Measurements from ENCODE around the gene PRR7. TPM values are rescaled to one million over a fixed set of nuclear protein-coding genes. Genes with fewer than 3 reads are reported as not detected.

The PRR7 gene
- total RNA-seq, 2 experiments from 2014 or later = 23.3 to 23.5 TPM

DNA sequence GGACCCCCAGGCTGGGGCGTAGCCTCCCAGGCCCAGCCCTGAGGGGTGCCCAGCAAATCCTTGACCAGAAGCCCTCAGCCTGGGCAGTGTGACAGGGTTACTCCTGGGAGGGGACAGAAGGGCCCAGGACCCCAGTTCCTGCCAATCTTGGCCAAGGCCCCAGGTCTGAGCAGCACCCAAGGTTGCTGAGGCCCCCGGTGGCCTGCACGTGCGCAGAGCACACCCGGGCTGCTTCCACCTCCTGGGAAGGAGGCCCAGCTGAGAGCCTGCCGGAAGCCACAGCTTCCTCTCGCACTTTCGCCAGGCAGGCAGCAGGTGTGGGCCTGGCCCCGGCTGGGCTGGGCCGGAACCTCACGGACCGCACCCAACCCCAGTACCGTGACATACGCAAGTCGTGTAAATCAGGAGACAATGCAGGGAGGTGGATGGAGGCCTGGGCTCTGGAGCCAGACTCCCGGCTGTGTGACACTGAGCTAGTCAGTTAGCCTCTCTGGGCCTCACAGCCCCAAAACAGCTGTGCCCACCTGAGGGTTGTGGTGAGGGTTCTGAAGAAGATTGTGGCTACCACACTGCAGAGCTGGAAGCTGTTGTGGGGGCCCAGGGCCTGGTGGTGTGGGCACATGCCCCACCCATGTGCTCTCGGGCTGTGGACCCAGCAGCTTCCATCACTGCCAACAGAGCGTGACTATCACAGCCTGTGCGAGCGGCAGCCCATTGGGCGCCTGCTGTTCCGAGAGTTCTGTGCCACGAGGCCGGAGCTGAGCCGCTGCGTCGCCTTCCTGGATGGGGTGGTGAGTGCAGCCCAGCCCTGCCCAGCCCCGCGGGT lies 15.1 kb upstream of the PRR7 start:
- no peaks in the 10 kb centered on the region for H3K27me3 Mint-ChIP-seq

DNA sequence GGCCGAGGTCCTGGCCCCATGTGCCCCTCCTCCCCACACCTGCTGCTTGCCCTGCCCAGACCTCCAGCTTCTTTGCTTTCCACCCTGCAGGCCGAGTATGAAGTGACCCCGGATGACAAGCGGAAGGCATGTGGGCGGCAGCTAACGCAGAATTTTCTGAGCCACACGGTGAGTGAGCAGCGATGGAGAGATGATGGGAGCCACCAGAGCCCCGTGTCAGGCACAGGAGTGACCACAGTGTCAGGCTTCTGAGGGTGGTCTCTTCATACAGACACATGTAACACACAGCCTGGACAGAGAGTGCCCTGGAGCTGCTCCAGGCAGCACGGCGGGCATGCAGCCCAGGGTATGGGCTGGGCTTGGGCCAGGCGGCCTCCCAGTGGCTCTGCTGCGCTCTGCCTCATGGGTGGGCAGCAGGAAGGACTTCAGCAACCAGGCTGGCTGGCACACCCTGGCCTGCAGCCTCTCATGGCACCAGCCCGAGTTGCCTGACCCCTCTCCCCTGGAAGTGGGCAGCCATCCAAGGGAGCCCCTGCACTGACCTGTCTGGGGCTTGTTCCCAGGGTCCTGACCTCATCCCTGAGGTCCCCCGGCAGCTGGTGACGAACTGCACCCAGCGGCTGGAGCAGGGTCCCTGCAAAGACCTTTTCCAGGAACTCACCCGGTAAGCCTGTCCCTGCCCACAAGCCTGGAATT lies 14.3 kb upstream of the PRR7 start:
- Histone ChIP-seq H3K36me3 (ENCODE audit: insufficient read depth, low read length) (peaks cover 86% of the 10 kb centered on the region), H3K4me1 (ENCODE audit: insufficient read depth, low read length) (peaks cover 100% of the 10 kb centered on the region), H3K4me3 (ENCODE audit: low read length) (peak overlapping the region; percentile 65), H3K27me3 (ENCODE audit: control insufficient read depth in 1 of 2, insufficient read depth in 2 of 2, low read length in 2 of 2) (no peaks in the 10 kb centered on the region), H3K9me3 (ENCODE audit: control insufficient read depth in 1 of 2, insufficient read depth in 1 of 2, low read length in 2 of 2) (no peaks in the 10 kb centered on the region), H3K27ac (ENCODE audit: low read depth in 1 of 2, low read length in 2 of 2) (peak overlapping the region; percentile 87 to 92)
- Mint-ChIP-seq H3K27ac (peak overlapping the region; percentile 96), H3K9me3 (no peaks in the 10 kb centered on the region), H3K4me3 (peak overlapping the region; percentile 95), H3K4me1 (ENCODE audit: low read depth) (peaks cover 70% of the 10 kb centered on the region), H3K27me3 (no peaks in the 10 kb centered on the region), H3K36me3 (ENCODE audit: low read depth) (peaks cover 86% of the 10 kb centered on the region)
- ATAC-seq (ENCODE audit: poor library complexity) (no peak), DNase-seq (peak in 1 of 14 experiments; percentile 21)
- intact Hi-C loops (cut with DNase I, micrococcal nuclease) = no loop called here
- TF ChIP-seq, protein P1, sequence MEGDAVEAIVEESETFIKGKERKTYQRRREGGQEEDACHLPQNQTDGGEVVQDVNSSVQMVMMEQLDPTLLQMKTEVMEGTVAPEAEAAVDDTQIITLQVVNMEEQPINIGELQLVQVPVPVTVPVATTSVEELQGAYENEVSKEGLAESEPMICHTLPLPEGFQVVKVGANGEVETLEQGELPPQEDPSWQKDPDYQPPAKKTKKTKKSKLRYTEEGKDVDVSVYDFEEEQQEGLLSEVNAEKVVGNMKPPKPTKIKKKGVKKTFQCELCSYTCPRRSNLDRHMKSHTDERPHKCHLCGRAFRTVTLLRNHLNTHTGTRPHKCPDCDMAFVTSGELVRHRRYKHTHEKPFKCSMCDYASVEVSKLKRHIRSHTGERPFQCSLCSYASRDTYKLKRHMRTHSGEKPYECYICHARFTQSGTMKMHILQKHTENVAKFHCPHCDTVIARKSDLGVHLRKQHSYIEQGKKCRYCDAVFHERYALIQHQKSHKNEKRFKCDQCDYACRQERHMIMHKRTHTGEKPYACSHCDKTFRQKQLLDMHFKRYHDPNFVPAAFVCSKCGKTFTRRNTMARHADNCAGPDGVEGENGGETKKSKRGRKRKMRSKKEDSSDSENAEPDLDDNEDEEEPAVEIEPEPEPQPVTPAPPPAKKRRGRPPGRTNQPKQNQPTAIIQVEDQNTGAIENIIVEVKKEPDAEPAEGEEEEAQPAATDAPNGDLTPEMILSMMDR (IDR thresholded peaks at IDR 0.05) = no peak
- ChIA-PET CTCF (interaction anchor here (0.9 to 9.3 kb wide), 8 partner anchors 10 to 122 kb away, joined by 3 to 82 read pairs (median 8); partner anchors contain the start of gene PRR7), POLR2A (interaction anchor here (0.9 to 12.6 kb wide), 11 partner anchors 10 to 1952 kb away, joined by 3 to 661 read pairs (median 5); partner anchors contain the start of genes F12, LMAN2 and PRR7)

More for the DNA sequence above, 15.1 kb upstream of the PRR7 start:
- TF ChIP-seq, protein P1 (IDR thresholded peaks at IDR 0.05) = no peak
- peak overlapping the region; percentile 95 for H3K4me3 Mint-ChIP-seq
- intact Hi-C loops (cut with DNase I, micrococcal nuclease) = loop anchor here in 1 of 2 experiments (2.0 kb wide), 1 partner anchor 13 kb away; no protein-coding TSS in a partner anchor
- Histone ChIP-seq H3K27me3 (ENCODE audit: control insufficient read depth in 1 of 2, insufficient read depth in 2 of 2, low read length in 2 of 2) (no peaks in the 10 kb centered on the region), H3K9me3 (ENCODE audit: control insufficient read depth in 1 of 2, insufficient read depth in 1 of 2, low read length in 2 of 2) (no peaks in the 10 kb centered on the region), H3K4me3 (ENCODE audit: low read length) (peak overlapping the region; percentile 65), H3K4me1 (ENCODE audit: insufficient read depth, low read length) (peaks cover 96% of the 10 kb centered on the region), H3K27ac (ENCODE audit: low read depth in 1 of 2, low read length in 2 of 2) (peak overlapping the region; percentile 87 to 92), H3K36me3 (ENCODE audit: insufficient read depth, low read length) (peaks cover 80% of the 10 kb centered on the region)
- no peaks in the 10 kb centered on the region for H3K9me3 Mint-ChIP-seq
- H3K36me3 Mint-ChIP-seq (ENCODE audit: low read depth) = peaks cover 82% of the 10 kb centered on the region
- DNase-seq (peak in 12 of 14 experiments; percentile 45 to 93 (median 70)), ATAC-seq (ENCODE audit: poor library complexity) (peak; percentile 43)
- POLR2A ChIA-PET = interaction anchor here (1.2 to 12.6 kb wide), 10 partner anchors 9 to 122 kb away, joined by 3 to 661 read pairs (median 5); partner anchors contain the start of genes F12, LMAN2 and PRR7
- peaks cover 62% of the 10 kb centered on the region for H3K4me1 Mint-ChIP-seq (ENCODE audit: low read depth)
- CTCF ChIA-PET = interaction anchor here (0.6 to 9.3 kb wide), 9 partner anchors 8 to 122 kb away, joined by 3 to 82 read pairs (median 5); partner anchors contain the start of gene PRR7
- H3K27ac Mint-ChIP-seq = peak overlapping the region; percentile 96
